Coronary artery (tissue), 2 donors: Measurements from ENCODE around the gene GPR37L1.

Source experiments
- DNase-seq: peaks from one replicate; pipeline ENCODE4 v3.0.0-alpha.2; 2017; ENCODE audit warnings: low spot score
- H3K27ac ChIP-seq, 2 donors: fragments of 200-600 bp; sonication (generic); one replicate each; pipeline ENCODE4 v1.5.1; 2016 to 2019
- H3K4me3 ChIP-seq: fragments of 200-600 bp; sonication (generic); 2 replicates; pipeline ENCODE4 v1.5.1; 2016; ENCODE audit warnings: mild to moderate bottlenecking, moderate library complexity
- CTCF ChIP-seq: fragments of 200-600 bp; sonication (generic); IDR thresholded peaks from one replicate; pipeline ENCODE4 v1.5.1; 2019; ENCODE audit warnings: antibody characterized with exemption

Gene GPR37L1

GRCh38 chr1:202155478-202156021, 32.8 kb downstream of the GPR37L1 start:
- Histone ChIP-seq H3K27ac (no peak overlapping the region), H3K4me3 (no peak overlapping the region)
- no peak for TF ChIP-seq CTCF
- DNase-seq: no peak

GRCh38 chr1:202156590-202156989, 33.9 kb downstream of the GPR37L1 start:
- no peak for DNase-seq
- no peak overlapping the region for H3K27ac ChIP-seq
- TF ChIP-seq CTCF: no peak

GRCh38 chr1:202157945-202158344, 35.2 kb downstream of the GPR37L1 start:
- DNase-seq: no peak
- TF ChIP-seq CTCF: no peak
- Histone ChIP-seq H3K27ac (no peak overlapping the region), H3K4me3 (no peak overlapping the region)

More at GRCh38 chr1:202156590-202156989, 33.9 kb downstream of the GPR37L1 start:
- no peak overlapping the region for H3K4me3 ChIP-seq

GRCh38 chr1:202158810-202159533, 36.3 kb downstream of the GPR37L1 start:
- DNase-seq: no peak
- Histone ChIP-seq H3K27ac (no peak overlapping the region), H3K4me3 (no peak overlapping the region)
- no peak for TF ChIP-seq CTCF

- H3K27ac ChIP-seq: peak overlapping the region in 1 of 2 donors; percentile 43
- DNase-seq: no peak
- TF ChIP-seq CTCF: no peak
- peak overlapping the region; percentile 58 for H3K4me3 ChIP-seq
These were observed 37.0 kb downstream of the GPR37L1 start for GRCh38 chr1:202159534-202160371.

GRCh38 chr1:202160377-202160940, 37.7 kb downstream of the GPR37L1 start, which contains the start of gene PTPN7:
Gene PTPN7 (minus strand): TSS chr1:202160602. CDS start chr1:202159402, 1,200 bp downstream.
- H3K4me3 ChIP-seq: peak within 1 kb of the TSS; percentile 58
- DNase-seq: no peak
- no peak for TF ChIP-seq CTCF
- H3K27ac ChIP-seq: peak within 1 kb of the TSS in 1 of 2 donors; percentile 43
